Adrenal gland (tissue), 12 donors: ENCODE measurements around the gene MYO1B. TPM values are rescaled to one million over a fixed set of nuclear protein-coding genes. Genes with fewer than 3 reads are reported as not detected.

Experiments
- DNase-seq, 7 donors: peaks; one replicate each; pipeline ENCODE4 v3.0.0-alpha.2; 2019 to 2020
- H3K27ac ChIP-seq, 5 donors: fragments of 200-600 bp; sonication (generic) in 4 of 5; 1 replicate in 3 of 5; 2 replicates in 2 of 5; pipeline versions ENCODE4 v1.5.1 to v1.8.0; 2016 to 2020; ENCODE audit warnings: mild to moderate bottlenecking in 1 of 5
- H3K27me3 ChIP-seq: fragments of 200-600 bp; 2 replicates; pipeline ENCODE4 v1.8.0; 2021
- H3K36me3 ChIP-seq, 2 donors: fragments of 200-600 bp; replicated peaks in 1 of 2; 1 replicate in 1 of 2; 2 replicates in 1 of 2; pipeline versions ENCODE4 v1.5.1 to v1.8.0; 2018 to 2022
- H3K4me1 ChIP-seq, 2 donors: fragments of 200-600 bp; replicated peaks in 1 of 2; 1 replicate in 1 of 2; 2 replicates in 1 of 2; pipeline versions ENCODE4 v1.5.1 to v1.8.0; 2018 to 2021
- H3K4me3 ChIP-seq, 4 donors: fragments of 200-600 bp; sonication (generic) in 3 of 4; one replicate each; pipeline ENCODE4 v1.5.1; 2016 to 2018
- H3K9me3 ChIP-seq, 3 donors: fragments of 200-600 bp; sonication (generic) in 1 of 3; replicated peaks in 1 of 3; 1 replicate in 2 of 3; 2 replicates in 1 of 3; pipeline versions ENCODE4 v1.5.1 to v1.8.0; 2016 to 2021
- POLR2A ChIP-seq, 2 donors: fragments of 450-650 bp; IDR thresholded peaks; one replicate each; pipeline ENCODE4 v1.6.1; 2017; ENCODE audit warnings: antibody characterized with exemption in 2 of 2, mild to moderate bottlenecking in 2 of 2, moderate library complexity in 1 of 2
- WGBS, 4 donors: extraction: QIAGEN DNeasy Blood & Tissue Kit in 2 of 4; methylation state at CpG; one replicate each; pipeline versions ENCODE4 v1.1.5 to v1.1.7; 2013 to 2017; 5-methylcytosine and 5-hydroxymethylcytosine counted together
- intact Hi-C, 2 donors: fragments of 100-400 bp; cut with DNase I; formaldehyde crosslinking; loops; one replicate each; pipeline versions ENCODE4 v1.14.1 to v1.15.0; 2022 to 2023
- polyA plus RNA-seq, 3 donors: library from polyadenylated mRNA; stranded (reverse); fragments of 200-250 nt in 2 of 3; fragments of 350-450 nt in 1 of 3; fragmentation: Illumina TruSeq in 1 of 3; extraction: RNeasy Lipid Tissue Mini Kit (QIAGEN cat#74804) in 1 of 3; gene quantifications; one replicate each; pipeline ENCODE4 v1.2.3, GENCODE V29; 2013 to 2014
- total RNA-seq, 9 donors: library from RNA; depleted of rRNA in 4 of 9; stranded (reverse); fragments of >200 nt in 4 of 9; fragments of 120-200 nt in 1 of 9; fragmentation: NEBNext Ultra II Directional in 1 of 9; extraction: Animal tissue kit (Norgen Biotek cat#: 25700) in 1 of 9; gene quantifications; one replicate each; pipeline versions ENCODE4 v1.1.0 to v1.2.4, GENCODE V29; 2013 to 2023
- TF ChIP-seq, protein P1 (sequence below), 6 experiments: fragments of 450-650 bp in 4 of 6; fragments of 200-600 bp in 2 of 6; sonication (generic) in 1 of 6; IDR thresholded peaks; 1 replicate in 5 of 6; 2 replicates in 1 of 6; pipeline versions ENCODE4 v1.5.1 to v1.8.0; 2016 to 2021; ENCODE audit warnings: antibody characterized with exemption in 6 of 6, mild to moderate bottlenecking in 2 of 6, moderate library complexity in 1 of 6
- donor health status: healthy with polysubstance abuse.
- donor health status: Bipolar disorder and iron deficiency.
- donor health status: DM: yes; HTN: yes; CAD: no.
- donor health status: DM: no; HTN: no; CAD: no.
- donor health status: DM: no; HTN: no; CAD: no.
- donor health status: DM: yes; HTN: yes; CAD: no.

MYO1B gene
- total and polyA plus RNA-seq, 12 donors, result 6.9 to 24.0 (median 14.0) TPM

DNA sequence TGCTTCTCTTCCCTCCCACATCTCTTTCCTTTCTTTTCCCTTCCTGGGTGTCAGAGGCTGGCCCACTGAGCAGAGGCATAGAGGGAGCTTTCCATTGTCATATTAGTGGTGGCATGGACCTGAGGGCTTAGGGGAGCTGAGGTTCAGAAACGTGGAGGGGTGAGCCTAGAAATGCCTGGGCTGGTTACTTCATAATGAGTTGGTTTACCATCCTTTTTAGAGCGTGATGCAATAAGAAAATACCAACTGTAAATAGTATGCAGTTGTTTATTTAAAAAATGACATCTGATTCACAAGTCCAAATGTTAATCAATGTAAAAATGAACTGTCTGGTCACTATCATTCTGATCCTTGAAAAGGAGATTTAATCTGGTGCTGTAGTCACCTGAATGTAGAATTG is 46.3 kb downstream of the MYO1B start:
- 62 to 69% (median 67%) methylated on average over 2 of the region's 2 CpGs for WGBS, 4 donors
- H3K27ac ChIP-seq, result no peak overlapping the region
- TF ChIP-seq, protein P1, sequence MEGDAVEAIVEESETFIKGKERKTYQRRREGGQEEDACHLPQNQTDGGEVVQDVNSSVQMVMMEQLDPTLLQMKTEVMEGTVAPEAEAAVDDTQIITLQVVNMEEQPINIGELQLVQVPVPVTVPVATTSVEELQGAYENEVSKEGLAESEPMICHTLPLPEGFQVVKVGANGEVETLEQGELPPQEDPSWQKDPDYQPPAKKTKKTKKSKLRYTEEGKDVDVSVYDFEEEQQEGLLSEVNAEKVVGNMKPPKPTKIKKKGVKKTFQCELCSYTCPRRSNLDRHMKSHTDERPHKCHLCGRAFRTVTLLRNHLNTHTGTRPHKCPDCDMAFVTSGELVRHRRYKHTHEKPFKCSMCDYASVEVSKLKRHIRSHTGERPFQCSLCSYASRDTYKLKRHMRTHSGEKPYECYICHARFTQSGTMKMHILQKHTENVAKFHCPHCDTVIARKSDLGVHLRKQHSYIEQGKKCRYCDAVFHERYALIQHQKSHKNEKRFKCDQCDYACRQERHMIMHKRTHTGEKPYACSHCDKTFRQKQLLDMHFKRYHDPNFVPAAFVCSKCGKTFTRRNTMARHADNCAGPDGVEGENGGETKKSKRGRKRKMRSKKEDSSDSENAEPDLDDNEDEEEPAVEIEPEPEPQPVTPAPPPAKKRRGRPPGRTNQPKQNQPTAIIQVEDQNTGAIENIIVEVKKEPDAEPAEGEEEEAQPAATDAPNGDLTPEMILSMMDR (IDR thresholded peaks at IDR 0.05), result no peak
- TF ChIP-seq POLR2A (IDR thresholded peaks at IDR 0.05), result no peak
- H3K9me3 ChIP-seq, result no peaks in the 10 kb centered on the region
- H3K27me3 ChIP-seq, result no peaks in the 10 kb centered on the region
- DNase-seq, result no peak
- H3K4me1 ChIP-seq, result no peaks in the 10 kb centered on the region
- H3K4me3 ChIP-seq, result no peak overlapping the region
- intact Hi-C loops, result no loop called here
- no peaks in the 10 kb centered on the region for H3K36me3 ChIP-seq

DNA sequence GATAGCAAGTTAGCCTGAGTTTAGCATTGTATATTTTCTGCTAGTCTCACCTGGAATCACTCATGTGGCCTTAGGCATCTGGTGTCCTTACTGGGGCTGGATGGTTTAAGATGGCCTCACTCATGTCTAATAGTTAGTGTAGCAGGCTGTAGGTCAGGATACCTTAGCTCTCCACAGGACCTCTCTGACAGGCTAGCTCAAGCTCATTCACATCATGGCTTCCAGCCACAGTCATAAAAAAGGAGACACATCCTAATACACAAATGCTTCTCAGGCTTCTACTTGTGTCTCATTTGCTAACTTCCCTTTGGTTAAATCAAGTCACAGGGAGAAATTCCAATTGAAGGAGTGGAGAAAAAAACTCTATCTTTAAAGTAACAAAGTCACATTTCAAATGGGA is 47.7 kb downstream of the MYO1B start:
- intact Hi-C loops, result no loop called here
- H3K4me1 ChIP-seq, result no peaks in the 10 kb centered on the region
- no peaks in the 10 kb centered on the region for H3K36me3 ChIP-seq
- no peaks in the 10 kb centered on the region for H3K27me3 ChIP-seq
- TF ChIP-seq, protein P1 (IDR thresholded peaks at IDR 0.05), result no peak
- no peak for TF ChIP-seq POLR2A (IDR thresholded peaks at IDR 0.05)
- H3K9me3 ChIP-seq, result no peaks in the 10 kb centered on the region
- H3K27ac ChIP-seq, result no peak overlapping the region
- DNase-seq, result no peak
- no peak overlapping the region for H3K4me3 ChIP-seq

DNA sequence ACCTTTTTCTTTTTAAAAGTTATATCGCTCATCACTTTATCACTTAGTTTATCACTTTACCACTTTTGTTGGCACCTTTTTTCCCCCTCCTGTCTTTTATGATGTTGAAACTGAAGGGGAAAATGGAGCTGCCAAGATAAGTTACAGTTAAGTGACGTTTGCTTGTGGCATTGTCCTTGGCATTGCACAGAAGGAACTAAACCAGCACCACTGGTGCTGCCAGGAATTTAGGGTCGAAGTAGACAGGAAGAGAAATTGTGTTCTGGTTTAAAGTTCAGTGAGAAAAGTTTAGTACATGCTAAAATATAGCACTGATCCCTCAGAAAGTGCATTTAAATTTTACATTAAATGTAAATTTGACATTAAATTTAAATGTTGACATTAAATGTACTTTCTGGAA is 49.9 kb downstream of the MYO1B start:
- no peak for TF ChIP-seq POLR2A (IDR thresholded peaks at IDR 0.05)
- TF ChIP-seq, protein P1 (IDR thresholded peaks at IDR 0.05), result no peak
- intact Hi-C loops, result no loop called here
- no peak for DNase-seq
- no peak overlapping the region for H3K4me3 ChIP-seq
- no peaks in the 10 kb centered on the region for H3K9me3 ChIP-seq
- no peaks in the 10 kb centered on the region for H3K36me3 ChIP-seq
- H3K27ac ChIP-seq, result no peak overlapping the region
- no peaks in the 10 kb centered on the region for H3K27me3 ChIP-seq
- H3K4me1 ChIP-seq, result no peaks in the 10 kb centered on the region
- 41 to 44% (median 42%) methylated on average over 3 of the region's 3 CpGs for WGBS, 4 donors

DNA sequence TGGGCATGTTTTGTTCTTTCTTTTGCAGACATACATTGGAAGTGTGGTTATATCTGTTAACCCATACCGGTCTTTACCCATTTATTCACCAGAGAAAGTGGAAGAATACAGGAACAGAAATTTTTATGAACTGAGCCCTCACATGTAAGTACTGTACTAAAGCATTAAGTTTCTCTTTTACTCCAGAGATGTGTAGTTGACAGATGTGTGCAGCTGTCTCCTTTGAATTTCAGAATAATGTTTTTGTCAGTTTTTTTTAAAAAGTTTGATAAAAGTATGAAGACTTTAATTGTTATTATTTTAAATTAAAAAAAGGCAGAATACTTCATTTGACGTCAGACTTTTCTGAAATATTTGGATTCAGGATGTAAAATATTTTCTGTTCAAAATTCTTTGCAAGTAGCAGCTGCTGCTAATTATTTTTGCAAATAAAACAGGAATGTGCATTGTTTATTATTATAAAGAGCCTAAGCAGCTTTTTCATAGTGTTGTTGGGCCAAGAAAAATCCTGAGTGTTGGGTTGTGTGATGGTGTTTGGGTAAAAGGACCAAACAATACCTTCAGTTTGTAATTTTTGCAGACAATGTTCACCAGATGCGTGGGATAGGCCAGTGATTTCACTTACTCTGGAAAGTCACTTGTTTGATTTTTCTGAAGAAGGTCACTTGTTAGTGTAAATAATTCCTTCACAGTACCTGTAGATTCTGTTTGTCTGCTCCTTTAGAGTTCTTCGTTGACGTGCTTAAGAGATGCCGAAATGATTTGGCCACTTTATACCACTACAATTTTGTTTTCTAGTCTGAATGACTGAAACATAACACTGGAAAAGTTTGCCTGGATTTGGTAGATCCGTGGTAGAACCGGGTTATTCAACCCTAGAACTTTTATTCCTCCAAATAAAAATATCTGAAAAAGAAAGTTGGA is 51.1 kb downstream of the MYO1B start:
- H3K27ac ChIP-seq, result no peak overlapping the region
- no peaks in the 10 kb centered on the region for H3K36me3 ChIP-seq
- no peak for DNase-seq
- 73 to 77% (median 75%) methylated on average over 8 of the region's 8 CpGs for WGBS, 4 donors
- intact Hi-C loops, result no loop called here
- H3K9me3 ChIP-seq, result no peaks in the 10 kb centered on the region
- no peaks in the 10 kb centered on the region for H3K4me1 ChIP-seq
- H3K4me3 ChIP-seq, result no peak overlapping the region
- no peaks in the 10 kb centered on the region for H3K27me3 ChIP-seq
- TF ChIP-seq, protein P1 (IDR thresholded peaks at IDR 0.05), result no peak
- no peak for TF ChIP-seq POLR2A (IDR thresholded peaks at IDR 0.05)
